BLaER1 (cell line): Measurements from ENCODE around the gene USP50.

Experiments used
- H3K27ac ChIP-seq: shearing (Covaris generic); formaldehyde crosslinking; 2 replicates; pipeline ENCODE4 v1.8.1; 2022
- H3K27me3 ChIP-seq: shearing (Covaris generic); formaldehyde crosslinking; 2 replicates; pipeline ENCODE4 v1.8.1; 2022
- H3K36me3 ChIP-seq: shearing (Covaris generic); formaldehyde crosslinking; 2 replicates; pipeline ENCODE4 v1.8.1; 2022
- H3K4me1 ChIP-seq: shearing (Covaris generic); formaldehyde crosslinking; 2 replicates; pipeline ENCODE4 v1.8.1; 2022
- H3K4me2 ChIP-seq: shearing (Covaris generic); formaldehyde crosslinking; 2 replicates; pipeline ENCODE4 v1.8.1; 2022
- H3K4me3 ChIP-seq: shearing (Covaris generic); formaldehyde crosslinking; 2 replicates; pipeline ENCODE4 v1.8.1; 2022
- H3K9ac ChIP-seq: shearing (Covaris generic); formaldehyde crosslinking; 2 replicates; pipeline ENCODE4 v1.8.1; 2022
- H3K9me3 ChIP-seq: shearing (Covaris generic); formaldehyde crosslinking; 2 replicates; pipeline ENCODE4 v1.8.1; 2022
- H4K20me1 ChIP-seq: shearing (Covaris generic); formaldehyde crosslinking; 2 replicates; pipeline ENCODE4 v1.8.1; 2022
- Cebpa-rat ChIP-seq: shearing (Covaris generic); IDR thresholded peaks from 2 replicates; pipeline ENCODE4 v1.8.1; 2022

Gene USP50

DNA sequence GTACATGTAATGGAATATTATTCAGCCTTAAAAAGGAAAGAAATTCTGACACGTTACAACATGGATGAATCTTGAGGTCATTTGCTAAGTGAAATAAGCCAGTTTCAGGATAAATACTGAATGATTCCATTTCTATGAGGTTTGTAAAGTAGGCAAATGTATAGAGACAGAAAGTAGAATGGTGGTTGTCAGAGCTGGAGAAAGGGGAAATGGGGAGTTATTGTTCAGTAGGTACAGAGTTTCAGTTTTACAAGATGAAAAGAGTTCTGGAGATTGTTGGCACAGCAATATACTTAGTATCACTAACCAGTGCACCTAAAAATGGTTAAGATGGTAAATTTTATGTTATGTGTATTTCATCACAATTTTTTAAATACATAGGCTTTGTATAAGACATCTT lies 61.7 kb downstream of the USP50 start:
- Histone ChIP-seq H3K27ac (no peak overlapping the region), H3K4me3 (no peak overlapping the region), H3K9me3 (no peaks in the 10 kb centered on the region), H4K20me1 (no peaks in the 10 kb centered on the region), H3K27me3 (no peaks in the 10 kb centered on the region), H3K36me3 (peaks cover 96% of the 10 kb centered on the region), H3K9ac (no peak overlapping the region), H3K4me1 (no peaks in the 10 kb centered on the region), H3K4me2 (no peak overlapping the region)
- no peak for TF ChIP-seq Cebpa-rat

DNA sequence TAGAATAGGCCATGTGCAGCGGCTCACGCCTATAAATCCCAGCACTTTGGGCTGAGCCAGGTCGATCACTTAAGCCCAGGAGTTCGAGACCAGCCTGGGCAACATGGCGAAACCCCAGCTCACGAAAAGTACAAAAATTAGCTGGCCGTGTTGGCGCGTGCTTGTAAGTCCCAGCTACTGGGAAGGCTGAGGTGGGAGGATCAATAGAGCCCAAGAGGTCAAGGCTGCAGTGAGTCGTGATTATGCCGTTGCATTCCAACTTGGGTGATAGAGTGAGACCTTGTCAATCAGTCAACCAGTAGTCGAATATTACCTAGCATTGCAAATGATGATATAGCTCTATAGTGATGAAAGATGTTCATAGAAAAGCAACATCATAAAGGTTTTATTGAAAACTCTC lies 70.3 kb downstream of the USP50 start:
- Histone ChIP-seq H3K4me3 (no peak overlapping the region), H3K27ac (no peak overlapping the region), H3K4me2 (no peak overlapping the region), H3K27me3 (no peaks in the 10 kb centered on the region), H3K4me1 (no peaks in the 10 kb centered on the region), H3K9me3 (no peaks in the 10 kb centered on the region), H3K36me3 (peaks cover 90% of the 10 kb centered on the region), H4K20me1 (no peaks in the 10 kb centered on the region), H3K9ac (no peak overlapping the region)
- TF ChIP-seq Cebpa-rat, result no peak

DNA sequence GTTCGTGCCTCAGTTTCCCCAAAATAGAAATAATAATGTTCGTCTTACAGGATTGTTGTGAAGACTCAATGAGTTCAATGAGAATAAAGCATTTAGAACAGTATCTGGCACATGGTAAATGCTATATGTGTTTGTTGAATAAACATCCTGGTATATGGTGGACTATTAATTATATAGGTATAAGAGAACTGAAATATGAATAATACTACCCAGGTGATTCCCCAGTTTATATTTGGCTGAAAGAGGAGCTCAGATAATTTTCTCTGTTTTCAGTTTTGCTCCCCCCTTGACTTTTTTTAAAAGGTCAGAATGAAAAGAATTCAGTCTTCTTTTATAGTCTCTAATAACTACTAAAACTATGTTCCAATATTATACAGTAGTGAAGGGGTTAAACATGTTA lies 75.4 kb downstream of the USP50 start:
- Histone ChIP-seq H3K4me1 (no peaks in the 10 kb centered on the region), H3K36me3 (peaks cover 89% of the 10 kb centered on the region), H3K4me2 (no peak overlapping the region), H3K27ac (no peak overlapping the region), H3K9ac (no peak overlapping the region), H3K27me3 (no peaks in the 10 kb centered on the region), H4K20me1 (no peaks in the 10 kb centered on the region), H3K4me3 (no peak overlapping the region), H3K9me3 (no peaks in the 10 kb centered on the region)
- TF ChIP-seq Cebpa-rat, result no peak

DNA sequence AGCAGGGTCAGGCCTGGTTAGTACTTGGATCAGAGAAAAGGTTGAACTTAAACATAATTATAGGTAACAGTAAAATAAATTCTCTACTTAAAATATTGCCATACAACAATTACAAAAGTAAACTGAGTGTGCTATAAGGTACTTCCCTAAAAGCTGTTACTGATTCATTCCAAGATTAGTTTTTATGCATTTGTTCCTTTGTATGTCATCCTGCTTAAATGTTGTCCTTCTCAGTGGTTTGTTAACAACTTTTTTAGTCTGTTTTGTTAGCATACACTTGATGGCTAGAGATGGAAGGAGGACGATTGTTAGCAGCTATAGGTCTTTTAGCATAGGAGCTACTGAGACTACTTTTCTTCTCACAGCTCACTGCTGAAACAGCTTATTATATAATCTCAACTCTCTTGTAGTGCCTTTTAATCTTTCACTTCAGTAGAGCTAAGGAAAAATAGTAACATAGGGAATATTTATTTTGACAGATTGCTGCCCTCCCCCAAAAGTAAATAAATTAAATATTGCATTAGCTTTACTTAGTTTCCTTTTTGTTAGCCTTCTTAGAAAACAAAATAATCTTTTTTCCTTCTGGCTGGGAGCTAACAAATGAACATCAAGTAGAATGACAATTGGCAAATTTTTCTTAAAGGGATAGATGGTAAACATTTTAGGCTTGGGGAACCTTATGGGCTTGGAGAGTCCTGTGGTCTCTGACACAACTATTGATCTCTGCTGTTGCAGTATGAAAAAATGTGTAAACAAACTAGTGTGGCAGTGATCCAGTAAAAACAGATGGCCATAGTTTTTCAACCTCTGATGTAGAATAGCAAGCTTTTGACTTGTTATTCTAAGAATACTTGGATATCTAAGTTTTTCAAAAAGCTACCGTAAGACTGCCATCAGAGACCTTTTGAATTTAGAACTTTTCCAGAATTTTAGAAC lies 82.8 kb downstream of the USP50 start:
- Histone ChIP-seq H3K4me1 (peaks cover 6% of the 10 kb centered on the region), H3K36me3 (peaks cover 93% of the 10 kb centered on the region), H3K9ac (no peak overlapping the region), H3K27me3 (no peaks in the 10 kb centered on the region), H3K4me3 (no peak overlapping the region), H4K20me1 (no peaks in the 10 kb centered on the region), H3K4me2 (no peak overlapping the region), H3K9me3 (no peaks in the 10 kb centered on the region), H3K27ac (no peak overlapping the region)
- TF ChIP-seq Cebpa-rat, result no peak

DNA sequence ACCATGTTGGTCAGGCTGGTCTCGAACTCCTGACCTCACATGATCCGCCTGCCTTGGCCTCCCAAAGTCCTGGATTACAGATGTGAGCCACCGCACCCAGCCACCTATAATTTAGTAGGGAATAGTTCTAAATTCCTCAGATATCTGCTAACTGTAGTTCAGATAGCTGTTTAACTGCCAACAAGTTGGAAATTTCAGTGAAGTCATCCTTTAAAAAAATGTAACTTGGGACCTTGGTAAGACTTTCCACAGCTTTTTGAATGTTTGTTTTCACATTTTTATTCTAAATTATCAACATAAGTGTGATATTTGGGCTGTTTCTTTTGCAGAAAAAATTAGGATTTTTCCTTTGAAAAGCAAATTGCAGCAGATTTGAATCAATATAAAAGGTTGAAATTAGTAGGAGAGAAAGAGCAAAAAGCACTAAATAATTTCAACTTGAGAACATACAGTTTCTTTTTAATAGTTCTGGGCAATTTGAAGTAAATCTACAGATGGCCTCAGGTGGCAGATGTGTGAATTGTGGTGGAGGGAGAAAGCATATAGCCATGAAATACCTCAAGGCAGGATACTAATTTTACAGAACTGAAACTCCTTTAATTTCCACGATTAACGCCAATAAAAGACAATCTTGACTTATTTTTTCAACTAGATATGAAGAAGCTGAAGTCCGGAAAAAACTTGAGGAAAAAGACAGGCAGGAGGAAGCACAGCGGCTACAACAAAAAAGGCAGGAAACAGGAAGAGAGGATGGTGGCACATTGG lies 87.9 kb downstream of the USP50 start:
- Histone ChIP-seq H3K36me3 (peaks cover 88% of the 10 kb centered on the region), H3K9ac (no peak overlapping the region), H3K4me1 (peaks cover 16% of the 10 kb centered on the region), H3K27ac (no peak overlapping the region; the same call in 1 of the 2 replicates), H3K27me3 (no peaks in the 10 kb centered on the region), H3K4me3 (no peak overlapping the region), H3K9me3 (no peaks in the 10 kb centered on the region), H3K4me2 (peak overlapping the region; percentile 37), H4K20me1 (peaks cover 11% of the 10 kb centered on the region; the same call in 1 of the 2 replicates)
- TF ChIP-seq Cebpa-rat, result no peak

DNA sequence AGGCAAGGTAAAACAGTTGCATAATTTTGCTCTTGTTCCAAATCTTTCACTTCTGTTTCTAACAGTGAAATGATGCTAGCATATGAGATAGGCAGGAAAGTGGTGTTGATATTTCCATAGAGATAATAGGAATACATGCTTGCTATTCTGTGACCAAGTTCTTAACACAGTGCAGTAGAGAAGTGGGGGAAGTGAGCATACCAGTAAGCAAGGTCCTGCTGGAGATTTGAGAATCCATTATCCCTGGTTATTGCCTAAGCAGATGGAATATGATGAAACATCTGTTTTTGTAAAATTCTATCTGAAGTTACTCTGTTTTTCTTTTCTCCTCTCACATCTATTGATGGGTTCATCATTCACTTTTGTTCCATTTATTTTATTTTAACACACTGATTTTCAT lies 93.5 kb downstream of the USP50 start:
- H3K9ac ChIP-seq, result no peak overlapping the region
- H4K20me1 ChIP-seq, result peaks cover 28% of the 10 kb centered on the region
- no peaks in the 10 kb centered on the region for H3K27me3 ChIP-seq
- H3K9me3 ChIP-seq, result no peaks in the 10 kb centered on the region
- no peak overlapping the region for H3K4me3 ChIP-seq
- no peak for TF ChIP-seq Cebpa-rat
- H3K27ac ChIP-seq, result no peak overlapping the region
- peaks cover 88% of the 10 kb centered on the region for H3K36me3 ChIP-seq
- H3K4me2 ChIP-seq, result no peak overlapping the region
- peaks cover 2% of the 10 kb centered on the region for H3K4me1 ChIP-seq
